AG09309 (cell line): ENCODE data around the gene RAPGEF5.
A peak's percentile ranks its signal among the peaks of the same experiment; 100 is the strongest.

Experiments used
- DNase-seq: peaks from one replicate; pipeline ENCODE4 v3.0.0-alpha.2; 2010; ENCODE audit warnings: low read depth
- H3K4me3 ChIP-seq: 2 replicates; pipeline ENCODE4 v1.5.1; 2011; ENCODE audit warnings: mild to moderate bottlenecking, low read depth, low read length, moderate library complexity; ENCODE audit not compliant: control insufficient read depth
- CTCF ChIP-seq: IDR thresholded peaks from 2 replicates; pipeline ENCODE4 v1.5.1; 2011; ENCODE audit warnings: mild to moderate bottlenecking, low read depth, low read length, inconsistent platforms; ENCODE audit not compliant: insufficient read depth, control insufficient read depth; ENCODE audit errors: missing control alignments

RAPGEF5 gene

GRCh38 chr7:22356701-22357310, at the start of gene RAPGEF5:
Gene RAPGEF5, minus strand, starts transcription at chr7:22357154. Its CDS starts 94 bp downstream, at chr7:22357060.
- DNase-seq = no peak
- TF ChIP-seq CTCF = no peak

GRCh38 chr7:22406715-22407114, 49.8 kb upstream of the RAPGEF5 start:
- DNase-seq = no peak

More at GRCh38 chr7:22356701-22357310, at the start of gene RAPGEF5:
- peak within 1 kb of the TSS; percentile 31 for H3K4me3 ChIP-seq

GRCh38 chr7:22404421-22405023, 47.6 kb upstream of the RAPGEF5 start:
- no peak for TF ChIP-seq CTCF
- H3K4me3 ChIP-seq = no peak overlapping the region
- DNase-seq = no peak

More at GRCh38 chr7:22406715-22407114, 49.8 kb upstream of the RAPGEF5 start:
- H3K4me3 ChIP-seq = no peak overlapping the region
- TF ChIP-seq CTCF = no peak

- H3K4me3 ChIP-seq = no peak overlapping the region
- no peak for DNase-seq
- no peak for TF ChIP-seq CTCF
Measured at GRCh38 chr7:22403344-22403743, 46.4 kb upstream of the RAPGEF5 start.

- no peak for DNase-seq
- no peak for TF ChIP-seq CTCF
- no peak overlapping the region for H3K4me3 ChIP-seq
Measured at GRCh38 chr7:22402250-22402649, 45.3 kb upstream of the RAPGEF5 start.

- no peak for TF ChIP-seq CTCF
- DNase-seq = no peak
- no peak overlapping the region for H3K4me3 ChIP-seq
Measured at GRCh38 chr7:22400936-22401553, 44.1 kb upstream of the RAPGEF5 start.
